GM21528 (cell line): Measurements from ENCODE around the gene NRF1.

Source experiments
- ATAC-seq: cut with Tn5 transposase; IDR thresholded peaks from one replicate; pipeline ENCODE4 v1.9.1; 2021; ENCODE audit warnings: mild to moderate bottlenecking, moderate library complexity; ENCODE audit not compliant: unreplicated experiment, low FRiP score

Gene NRF1

DNA sequence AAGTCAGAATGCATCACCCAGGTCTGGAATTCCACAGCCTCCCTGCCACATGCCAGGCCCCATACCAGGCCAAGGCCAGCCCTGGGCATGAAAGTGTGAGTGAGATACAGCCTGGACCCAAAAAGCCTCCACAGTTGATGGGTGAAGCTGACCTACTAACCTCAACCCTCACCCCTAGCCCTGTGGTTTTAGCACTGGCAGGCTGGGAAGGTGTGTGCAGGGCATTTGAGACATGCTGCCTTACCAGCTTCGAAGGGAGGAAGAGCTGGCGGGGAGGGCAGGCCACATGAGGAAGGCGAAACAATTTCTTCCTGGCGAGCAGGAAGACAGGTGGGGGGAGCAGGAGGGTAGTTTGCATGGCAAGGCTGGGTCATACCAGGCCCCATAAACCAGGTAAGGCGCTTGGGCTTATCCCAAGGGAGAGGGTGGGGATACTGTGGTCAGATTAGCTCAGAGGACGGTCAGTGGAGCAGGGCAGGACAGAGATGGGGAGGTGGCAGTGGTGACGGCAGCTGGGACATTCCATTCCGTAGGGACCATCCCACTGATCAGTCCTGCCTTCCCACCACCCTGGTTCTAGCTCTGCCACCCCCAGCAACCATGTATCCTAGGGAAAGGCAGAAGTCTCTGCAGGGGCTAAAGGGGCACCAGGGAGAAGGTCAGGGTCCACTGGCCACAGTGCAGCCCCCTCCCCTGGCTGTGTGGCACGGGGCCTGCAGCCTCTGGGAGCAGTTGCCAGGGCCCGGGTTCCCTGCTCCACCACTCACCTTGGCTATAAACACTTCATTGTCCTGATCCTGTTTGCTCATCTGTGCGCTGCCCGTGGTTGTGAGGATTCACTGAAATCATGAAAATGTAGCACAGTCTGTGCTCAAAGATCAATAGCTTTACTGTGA is 155.8 kb downstream of the NRF1 start:
- ATAC-seq: no peak

DNA sequence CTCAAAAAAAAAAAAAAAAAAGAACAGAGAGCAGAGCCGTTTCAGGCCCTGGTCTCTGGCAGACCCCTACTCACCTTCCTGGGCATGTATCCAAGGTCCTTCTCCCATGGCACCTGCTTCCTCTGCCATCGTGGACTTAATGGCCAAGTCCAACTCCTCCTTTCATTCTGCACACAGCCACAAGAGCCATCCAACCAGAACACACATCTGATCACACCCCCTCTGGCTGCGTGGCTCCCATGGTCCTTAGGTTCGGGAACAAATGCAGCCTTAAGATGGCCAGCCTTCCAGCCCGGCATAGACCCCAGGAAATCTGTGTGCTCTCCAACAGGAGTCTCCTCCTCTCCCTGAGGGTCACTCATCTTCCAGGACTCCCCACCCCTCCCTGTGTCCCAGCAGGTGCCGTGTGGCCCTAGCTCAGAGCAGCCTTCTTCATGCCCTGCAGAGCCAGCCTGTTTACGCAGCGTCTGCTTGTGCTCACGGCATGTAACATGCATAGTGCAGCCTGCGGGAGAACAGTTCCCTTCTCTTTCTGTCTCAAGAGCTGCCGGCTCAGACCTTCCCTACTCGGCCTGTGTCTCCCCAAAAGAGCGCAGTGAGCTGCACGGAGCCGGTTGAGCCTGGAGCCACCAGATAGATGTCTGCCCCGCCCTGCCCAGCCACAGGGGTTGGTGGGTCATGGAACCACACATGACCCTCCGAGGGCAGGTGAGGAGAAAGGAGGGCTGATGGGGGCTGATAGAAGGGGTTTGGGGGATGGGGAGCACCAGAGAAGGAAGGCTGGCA is 157.3 kb downstream of the NRF1 start:
- no peak for ATAC-seq

DNA sequence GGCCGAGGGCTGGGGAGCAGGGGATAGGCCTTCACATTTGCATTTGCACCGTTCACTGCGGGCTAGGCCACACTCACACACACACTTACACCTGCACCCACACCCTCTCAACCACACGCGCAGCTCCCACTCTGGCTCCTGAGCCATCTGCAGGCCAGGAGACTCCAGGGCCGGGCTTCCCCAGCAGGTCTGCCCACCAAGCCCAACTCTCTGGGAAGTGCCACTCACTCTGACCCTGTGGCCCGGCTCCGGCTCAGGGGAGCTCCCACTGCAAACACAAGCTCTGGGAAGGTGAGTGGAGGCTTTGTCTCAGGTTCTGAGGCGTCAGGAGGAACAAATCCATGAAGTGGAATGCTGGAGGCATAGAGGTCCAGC is 157.9 kb downstream of the NRF1 start:
- no peak for ATAC-seq

DNA sequence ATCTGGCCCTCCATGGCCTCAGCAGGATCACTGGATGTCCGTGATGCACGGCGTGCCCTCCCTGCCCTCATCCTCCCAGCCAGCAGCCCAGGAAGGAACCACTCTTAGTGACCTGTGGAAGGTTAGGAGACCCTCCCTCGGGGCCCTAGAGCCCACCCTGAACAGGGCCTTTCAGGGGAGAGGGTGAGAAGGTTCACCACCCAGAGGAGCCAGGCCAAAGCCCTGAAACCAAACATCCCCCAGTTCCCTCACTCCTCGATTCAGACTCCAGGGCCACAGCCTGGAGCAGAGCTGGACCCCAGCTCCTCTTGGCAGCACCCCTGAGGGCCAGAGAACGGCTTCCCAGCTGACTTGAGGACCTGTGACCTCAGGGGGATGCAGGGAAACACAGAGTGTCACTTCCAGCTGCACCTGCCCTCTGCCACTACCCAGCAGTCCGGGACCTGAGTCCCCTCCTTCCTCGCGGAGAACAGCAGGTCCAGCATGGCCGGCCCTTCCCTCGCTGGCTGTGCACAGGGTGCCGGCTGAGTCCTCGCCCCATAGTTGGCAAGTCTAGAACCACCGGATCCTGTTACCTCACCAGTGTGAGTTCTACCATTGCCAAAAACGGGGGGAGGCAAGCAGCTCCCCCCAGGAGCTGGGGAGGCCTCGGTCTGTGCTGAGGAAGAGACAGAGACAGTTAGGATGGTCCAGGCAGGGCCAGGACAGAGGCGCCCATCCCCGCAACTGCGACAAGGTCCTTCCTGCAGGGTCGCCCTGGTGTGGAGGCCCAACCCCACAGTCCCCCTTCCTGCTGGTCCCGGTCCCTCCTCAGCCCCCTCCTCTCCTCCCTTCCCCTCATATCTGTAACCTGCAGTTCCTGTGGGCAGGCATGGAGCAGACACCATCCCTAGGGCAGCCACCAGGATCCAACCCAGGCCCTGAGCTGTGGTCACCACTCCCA is 158.6 kb downstream of the NRF1 start:
- no peak for ATAC-seq

DNA sequence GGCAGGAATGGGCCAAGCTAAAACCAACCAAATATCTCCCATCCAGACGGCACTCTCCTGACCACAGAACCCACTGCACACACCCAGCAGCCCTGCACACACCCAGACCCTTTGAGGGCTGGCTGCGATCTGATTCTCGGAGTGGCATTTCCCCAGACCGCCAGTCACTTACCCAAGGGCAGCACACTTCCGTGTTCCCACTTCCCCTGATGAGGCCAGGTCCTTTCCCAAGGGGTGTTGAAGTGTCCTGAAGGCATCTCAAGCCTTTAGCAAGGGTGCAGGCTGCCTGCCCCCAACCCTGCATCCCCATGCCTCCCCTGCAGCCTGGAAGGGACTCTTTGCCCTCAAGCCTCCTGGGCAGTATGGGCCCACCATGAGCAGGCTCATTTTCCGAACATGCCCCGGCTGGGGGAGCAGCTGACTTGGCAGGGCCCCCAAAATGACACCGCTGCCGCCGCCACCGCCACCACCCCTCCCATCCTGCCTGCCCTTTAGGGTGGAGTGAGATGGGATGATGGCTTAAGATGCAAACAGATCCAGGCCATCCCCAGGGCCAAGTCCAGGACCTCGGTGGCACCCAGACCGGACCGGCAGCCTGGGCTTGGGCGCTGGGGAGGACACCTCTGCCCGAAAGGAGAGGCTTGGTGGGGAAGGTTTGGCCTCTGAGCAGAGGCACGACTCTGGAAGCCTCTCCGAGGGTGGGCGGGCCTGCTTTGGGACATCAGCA is 159.8 kb downstream of the NRF1 start:
- no peak for ATAC-seq

DNA sequence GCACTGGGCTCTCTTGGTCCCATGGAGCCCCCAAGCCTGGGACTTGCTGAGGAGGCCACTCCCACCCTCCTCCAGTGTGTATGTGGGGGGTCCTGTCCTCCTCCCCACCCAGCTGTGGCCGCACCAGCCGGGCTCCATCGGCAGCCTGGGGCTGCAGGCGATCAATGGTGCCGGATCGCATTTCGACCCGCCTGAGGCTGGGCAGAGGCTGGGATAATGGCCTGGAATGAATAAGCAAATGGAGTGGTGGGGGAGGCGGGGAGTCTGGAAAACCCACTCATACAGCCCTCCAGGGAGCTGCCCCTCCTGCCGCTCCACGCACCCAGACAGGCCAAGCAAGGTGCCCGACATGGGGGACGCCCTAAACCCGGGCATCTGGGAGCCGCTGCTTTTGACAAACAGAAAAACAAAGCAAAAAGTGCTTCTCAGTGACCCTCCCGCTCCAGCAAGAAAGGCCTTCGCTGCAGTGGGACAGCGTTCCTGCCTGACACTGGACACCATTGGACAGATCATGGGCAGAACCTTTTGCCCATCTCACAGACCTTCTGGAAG is 160.5 kb downstream of the NRF1 start:
- no peak for ATAC-seq

DNA sequence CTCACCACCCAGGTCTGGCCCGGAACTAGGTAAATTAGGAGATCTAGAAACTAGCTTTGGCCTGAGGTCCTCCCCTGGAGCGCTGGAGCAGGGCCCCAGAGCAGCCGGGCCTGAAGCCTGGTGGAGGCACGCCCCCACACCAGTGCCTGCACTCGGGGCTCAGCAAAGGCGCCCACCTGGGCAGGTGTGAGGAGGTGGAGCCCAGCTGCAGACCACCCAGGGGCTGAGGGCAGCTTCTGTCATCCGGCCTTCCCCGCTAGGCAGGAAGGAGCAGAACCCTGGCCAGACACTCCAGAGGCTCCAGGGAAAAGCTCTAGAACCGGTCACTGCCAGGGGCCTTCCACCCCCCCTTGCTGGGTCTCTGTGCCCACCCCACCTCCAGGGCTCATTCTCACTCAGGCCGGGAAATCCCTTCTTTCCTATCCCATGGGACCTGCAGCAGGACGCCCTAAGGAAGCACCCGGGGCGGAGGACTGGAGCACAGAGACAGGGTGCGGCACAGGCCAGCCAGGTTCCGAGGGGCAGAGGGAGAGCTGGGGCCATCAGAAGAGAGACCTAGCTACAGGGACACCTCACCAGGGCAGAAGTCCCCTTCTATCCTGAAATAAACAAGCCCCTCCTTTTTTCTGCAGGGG is 161.2 kb downstream of the NRF1 start:
- ATAC-seq: no peak

DNA sequence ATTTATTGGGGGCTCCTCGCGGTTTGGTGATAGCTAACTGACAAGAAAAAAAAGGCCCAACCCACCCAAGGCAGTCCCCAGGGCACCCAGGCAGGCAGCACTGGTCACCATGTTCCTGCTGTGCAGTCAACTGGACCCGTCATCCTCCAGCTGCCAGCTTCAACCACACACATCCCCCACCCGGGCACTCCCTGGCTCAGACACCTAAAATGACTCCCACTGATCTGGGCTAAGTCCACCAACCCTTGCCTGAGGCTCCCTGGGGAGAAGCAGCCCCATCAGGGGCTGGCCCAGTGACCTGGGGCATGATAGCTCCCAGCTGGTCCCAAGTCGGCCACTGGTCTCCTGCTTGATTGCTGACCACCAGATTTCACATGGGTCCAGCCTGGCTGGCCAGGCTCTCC is 161.8 kb downstream of the NRF1 start:
- ATAC-seq: no peak

DNA sequence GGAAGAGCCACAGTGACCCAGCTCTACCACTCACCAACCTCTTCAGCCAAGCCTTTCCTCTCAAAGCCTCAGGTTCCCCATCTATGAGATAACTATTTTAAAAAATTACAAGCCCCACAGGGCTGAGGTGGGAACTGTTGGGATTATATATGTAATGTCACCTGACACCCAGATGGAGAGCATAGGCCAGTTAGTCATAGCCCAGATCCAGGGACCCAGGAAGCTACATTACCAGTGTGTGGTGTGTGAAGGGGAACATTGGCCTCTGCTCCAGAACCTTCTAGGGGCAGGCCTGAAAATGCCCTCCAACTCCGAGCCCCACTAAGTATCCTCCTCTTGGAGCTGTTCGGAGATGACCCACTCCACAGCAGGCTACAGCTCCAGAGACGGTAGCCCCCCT is 162.4 kb downstream of the NRF1 start:
- ATAC-seq: no peak

DNA sequence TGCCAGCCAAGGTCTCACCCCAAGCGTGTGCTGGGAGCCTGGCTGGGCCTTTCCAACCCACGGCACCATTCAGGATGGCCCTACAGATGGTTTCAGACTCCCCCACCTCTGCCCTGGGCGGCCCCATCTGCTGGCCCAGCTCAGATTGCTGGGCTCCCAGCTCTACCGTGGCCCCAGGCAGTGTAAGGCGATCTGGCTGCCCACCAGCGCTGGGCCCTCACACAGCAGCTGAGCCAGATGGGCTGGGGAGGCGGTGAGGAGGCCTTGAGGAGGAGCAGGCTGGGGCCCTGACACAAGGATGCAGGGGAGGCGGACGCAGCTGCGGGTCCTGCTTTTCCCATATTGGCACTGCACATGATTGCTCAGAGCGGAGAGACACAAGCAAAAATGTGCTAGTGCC is 162.8 kb downstream of the NRF1 start:
- ATAC-seq: no peak

DNA sequence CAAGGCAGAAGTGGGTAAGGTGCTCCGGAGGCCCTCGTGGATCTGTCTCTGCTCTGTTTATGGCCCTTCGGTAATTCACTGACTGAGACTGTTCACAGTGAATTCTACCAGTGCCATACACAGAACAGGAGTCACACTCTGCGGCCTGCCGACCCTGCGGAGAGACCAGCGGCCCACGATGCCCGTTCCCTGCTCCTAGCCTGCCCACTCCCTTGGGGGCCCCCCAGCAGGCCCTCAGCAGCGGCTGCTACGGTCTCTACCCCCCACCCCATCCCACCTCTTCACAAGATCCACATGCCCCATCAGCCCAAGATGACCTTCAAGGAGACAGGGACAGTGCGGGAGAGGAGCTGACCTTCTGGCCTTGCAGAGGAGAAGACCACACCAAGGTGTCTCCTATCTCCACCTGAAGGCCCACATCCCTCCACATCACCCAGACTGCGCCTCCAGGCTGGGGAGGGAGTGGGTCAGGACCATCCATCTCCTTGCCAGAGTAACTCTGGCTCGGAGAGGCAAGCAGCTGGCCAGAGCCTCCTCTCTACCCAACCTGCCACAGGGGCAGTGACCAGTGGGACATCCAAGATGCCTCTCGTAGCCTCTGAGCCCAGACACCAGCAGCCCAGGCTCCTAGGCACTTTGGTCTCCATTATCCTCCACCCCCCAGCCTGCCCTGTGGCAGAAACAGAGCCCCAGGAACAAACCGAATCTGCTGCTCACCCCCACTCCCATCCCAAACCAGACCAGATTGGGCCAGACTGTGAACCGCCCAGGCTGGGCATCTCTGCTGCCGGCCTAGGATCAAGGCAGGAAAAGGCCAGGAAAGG is 163.6 kb downstream of the NRF1 start:
- no peak for ATAC-seq

DNA sequence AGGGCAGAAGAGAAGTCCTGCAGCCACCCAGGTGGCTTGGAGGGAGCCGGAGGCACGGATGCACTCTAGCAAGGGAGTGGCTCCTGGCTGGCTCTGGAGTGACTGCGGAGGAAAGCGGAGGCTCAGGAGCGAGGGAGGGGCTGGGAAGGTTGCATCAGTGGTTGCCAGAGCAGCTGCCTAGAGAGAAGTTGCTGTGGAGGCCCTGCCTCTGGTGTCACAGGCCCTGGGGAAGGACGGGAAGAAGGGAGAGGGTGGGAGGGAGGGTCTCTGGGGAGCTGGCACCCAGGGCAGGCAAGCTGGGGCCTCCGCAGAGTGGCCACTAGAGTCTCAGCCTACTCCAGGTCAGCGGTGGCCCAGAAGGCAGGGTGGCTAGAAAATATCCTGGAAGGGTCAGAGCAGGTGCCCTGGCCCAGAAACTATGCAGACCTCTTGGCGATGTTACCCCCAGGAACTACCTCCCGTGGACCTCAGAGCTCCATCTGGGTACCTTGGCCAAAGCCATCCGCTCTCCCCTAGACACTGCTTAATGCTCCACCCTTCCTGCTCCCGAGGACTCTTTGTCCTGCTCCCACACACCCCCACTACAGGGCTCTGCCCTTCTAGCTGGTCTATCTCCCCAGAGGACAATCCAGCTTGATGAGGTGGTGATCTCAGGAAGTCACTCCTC is 164.3 kb downstream of the NRF1 start:
- ATAC-seq: no peak

DNA sequence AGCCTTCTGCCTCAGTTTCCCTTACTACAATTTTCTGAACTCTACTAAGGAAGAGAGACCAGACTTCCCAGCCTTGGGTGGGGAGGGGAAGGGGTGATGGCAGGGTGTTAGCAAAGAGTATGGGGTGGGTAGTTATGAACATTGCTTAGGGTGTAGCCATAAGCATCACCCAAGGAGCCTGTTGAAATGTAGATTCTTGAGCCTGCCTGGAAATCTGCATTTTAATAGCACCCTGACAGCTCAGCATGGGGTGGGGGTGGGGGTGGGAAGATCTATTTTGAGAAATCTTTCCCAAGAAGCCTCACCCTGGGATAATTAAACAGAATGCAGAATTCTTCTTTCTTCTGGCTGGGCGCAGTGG is 164.8 kb downstream of the NRF1 start:
- ATAC-seq: no peak

DNA sequence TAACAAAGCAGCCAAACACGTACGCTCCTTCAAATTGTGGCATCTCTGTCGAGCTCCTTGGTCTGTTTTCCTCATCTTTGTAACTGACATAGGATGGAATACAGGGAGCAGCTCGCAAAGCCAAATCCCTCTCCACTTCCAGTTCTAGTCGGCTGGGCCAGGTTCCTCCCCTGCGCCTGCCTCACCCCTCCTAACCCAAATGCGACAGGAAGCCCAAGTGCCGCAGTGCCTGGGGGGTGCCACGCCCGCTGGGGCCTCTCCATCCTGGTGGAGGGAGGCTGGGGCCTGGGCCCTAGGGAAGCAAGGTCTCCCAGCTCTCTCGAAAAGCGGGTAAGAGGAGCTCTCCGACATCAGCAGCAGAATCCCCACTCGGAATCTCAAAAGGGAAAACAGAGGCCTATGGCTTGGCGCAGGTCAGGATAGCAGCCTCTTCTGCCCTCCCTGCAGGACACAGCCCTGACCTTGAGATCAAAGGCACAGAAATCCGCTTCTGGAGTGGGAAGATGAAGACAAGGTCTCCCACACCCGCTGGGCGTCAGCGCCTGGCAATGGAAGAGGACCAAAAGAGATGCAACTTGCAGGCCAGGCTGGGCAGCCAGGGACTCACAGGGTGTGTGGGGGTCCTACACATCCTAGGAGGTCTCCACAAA is 165.8 kb downstream of the NRF1 start:
- ATAC-seq: no peak

DNA sequence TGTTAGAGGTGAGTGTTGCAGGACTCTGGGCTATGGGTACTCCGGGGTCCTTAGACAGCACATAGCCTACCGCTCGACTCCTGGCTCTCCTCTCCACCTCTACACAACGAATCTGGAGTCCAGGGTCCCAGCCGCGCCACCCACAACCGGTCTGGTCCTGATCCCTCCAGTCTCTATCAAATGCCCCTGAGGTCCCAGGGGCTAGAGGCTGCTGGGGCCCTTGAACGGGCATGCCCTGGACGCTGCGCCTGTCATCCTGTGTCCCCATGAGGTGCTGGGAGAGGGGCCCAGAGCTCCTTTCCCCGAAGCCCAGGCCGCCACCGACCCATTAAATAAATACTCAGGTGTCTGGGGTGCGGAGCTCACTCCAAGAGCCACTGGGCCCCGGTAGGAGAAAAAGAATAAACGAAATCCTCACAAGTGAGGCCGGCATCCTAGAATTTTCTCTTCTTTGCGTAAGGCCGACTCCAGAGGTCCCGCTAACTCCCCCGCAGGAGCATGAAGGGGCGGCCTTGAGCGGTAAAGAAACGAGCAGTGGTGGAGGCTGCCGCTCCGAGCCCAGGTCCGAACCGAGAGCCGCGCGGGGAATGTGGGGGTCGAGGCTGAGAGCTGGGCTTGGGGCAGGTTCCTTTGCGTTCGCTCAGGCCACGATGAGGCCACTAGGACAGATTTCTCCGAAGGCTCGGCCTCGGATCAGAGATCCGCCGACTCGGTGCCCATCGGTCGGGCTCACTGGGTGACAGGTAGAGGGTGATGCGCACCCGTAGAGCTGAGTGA is 166.7 kb downstream of the NRF1 start:
- no peak for ATAC-seq

DNA sequence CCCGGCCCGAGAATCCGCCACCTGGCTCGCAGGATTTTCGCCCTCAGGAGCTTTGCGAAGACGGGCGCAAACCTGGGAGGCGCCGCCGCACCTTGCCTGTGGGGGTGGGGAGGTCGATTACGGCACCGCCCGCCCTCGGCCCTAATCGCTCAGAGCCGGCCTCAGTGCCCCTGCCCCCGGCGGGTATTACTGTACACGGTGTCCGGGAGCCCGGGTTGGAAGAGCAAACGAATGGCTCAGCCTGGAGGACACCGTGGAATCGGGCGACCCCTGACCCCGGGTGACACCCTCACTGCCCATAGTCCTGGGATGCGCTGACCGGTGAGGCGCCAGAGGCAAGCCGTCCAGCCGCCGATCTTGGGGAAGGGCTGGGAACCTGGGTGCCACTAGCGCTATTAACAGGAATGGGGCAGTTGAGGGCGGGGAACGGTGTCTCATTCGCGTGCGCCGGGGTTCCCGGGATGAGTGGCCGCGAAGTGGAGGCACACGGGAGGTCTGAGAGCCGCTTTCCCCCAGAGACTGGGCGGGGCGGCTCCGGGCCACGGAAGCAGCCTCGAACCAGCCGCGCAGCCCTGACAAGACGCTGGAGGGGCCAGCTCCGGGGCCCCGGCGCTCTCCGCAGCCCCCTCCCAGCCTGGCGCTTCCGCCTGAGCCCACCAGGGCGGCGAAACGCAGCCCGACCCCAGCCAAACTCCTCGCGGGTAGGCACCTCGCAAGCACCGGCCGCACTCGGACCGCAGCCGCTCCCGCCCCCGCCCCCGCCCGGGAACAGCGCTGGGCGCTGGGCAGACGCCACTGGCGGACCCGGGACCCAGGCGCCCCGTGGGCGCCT is 167.5 kb downstream of the NRF1 start:
- no peak for ATAC-seq
